ENCODE measurements around the gene SIGLEC12. TPM values are rescaled to one million over a fixed set of nuclear protein-coding genes. Genes with fewer than 3 reads are reported as not detected.

SIGLEC12 gene
- total RNA-seq, 1 experiment from 2014 or later = not detected

DNA sequence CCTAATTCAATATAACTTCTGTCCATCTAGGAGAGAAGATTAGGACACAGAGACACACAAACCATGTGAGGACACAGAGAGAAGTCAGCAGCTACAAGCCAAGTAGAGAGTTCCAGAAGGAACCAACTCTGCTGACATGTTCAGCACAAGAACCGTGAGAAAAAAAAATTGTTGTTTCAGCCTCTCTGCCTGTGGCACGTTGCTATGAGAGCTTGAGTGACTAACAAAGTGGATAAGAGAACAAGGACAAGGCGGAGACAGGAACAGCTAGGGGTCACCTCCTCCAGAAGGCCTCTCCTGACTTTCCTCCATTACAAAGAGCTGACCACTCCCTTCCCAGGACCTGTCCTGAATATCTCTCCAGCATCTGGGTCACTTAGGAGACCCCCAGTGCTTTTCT, 5.6 kb upstream of the SIGLEC12 start:
- TF ChIP-seq, protein P1, sequence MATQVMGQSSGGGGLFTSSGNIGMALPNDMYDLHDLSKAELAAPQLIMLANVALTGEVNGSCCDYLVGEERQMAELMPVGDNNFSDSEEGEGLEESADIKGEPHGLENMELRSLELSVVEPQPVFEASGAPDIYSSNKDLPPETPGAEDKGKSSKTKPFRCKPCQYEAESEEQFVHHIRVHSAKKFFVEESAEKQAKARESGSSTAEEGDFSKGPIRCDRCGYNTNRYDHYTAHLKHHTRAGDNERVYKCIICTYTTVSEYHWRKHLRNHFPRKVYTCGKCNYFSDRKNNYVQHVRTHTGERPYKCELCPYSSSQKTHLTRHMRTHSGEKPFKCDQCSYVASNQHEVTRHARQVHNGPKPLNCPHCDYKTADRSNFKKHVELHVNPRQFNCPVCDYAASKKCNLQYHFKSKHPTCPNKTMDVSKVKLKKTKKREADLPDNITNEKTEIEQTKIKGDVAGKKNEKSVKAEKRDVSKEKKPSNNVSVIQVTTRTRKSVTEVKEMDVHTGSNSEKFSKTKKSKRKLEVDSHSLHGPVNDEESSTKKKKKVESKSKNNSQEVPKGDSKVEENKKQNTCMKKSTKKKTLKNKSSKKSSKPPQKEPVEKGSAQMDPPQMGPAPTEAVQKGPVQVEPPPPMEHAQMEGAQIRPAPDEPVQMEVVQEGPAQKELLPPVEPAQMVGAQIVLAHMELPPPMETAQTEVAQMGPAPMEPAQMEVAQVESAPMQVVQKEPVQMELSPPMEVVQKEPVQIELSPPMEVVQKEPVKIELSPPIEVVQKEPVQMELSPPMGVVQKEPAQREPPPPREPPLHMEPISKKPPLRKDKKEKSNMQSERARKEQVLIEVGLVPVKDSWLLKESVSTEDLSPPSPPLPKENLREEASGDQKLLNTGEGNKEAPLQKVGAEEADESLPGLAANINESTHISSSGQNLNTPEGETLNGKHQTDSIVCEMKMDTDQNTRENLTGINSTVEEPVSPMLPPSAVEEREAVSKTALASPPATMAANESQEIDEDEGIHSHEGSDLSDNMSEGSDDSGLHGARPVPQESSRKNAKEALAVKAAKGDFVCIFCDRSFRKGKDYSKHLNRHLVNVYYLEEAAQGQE (IDR thresholded peaks at IDR 0.05; ENCODE audit: insufficient read depth in 1 of 2, low read depth in 2 of 2, low read length in 1 of 2) = no peak
- TF ChIP-seq CTCF (IDR thresholded peaks at IDR 0.05) = no peak
- TF ChIP-seq TCF7L2 (IDR thresholded peaks at IDR 0.05; ENCODE audit: low read depth, low read length) = no peak
- TF ChIP-seq POLR2AphosphoS5 (IDR thresholded peaks at IDR 0.05; ENCODE audit: low read depth, low read length) = no peak
- TF ChIP-seq SIN3A (IDR thresholded peaks at IDR 0.05; ENCODE audit: borderline replicate concordance, insufficient read depth, low read depth, low read length) = no peak
- DNase-seq (ENCODE audit: low read depth, low spot score) = no peak
- in situ Hi-C loops (cut with HindIII; ENCODE audit: low pct_unique_long_range_greater_than_20kb, low sequenced_read_pairs) (no loop called here), intact Hi-C loops (cut with micrococcal nuclease; ENCODE audit: unreplicated experiment) (no loop called here)
- CTCF ChIA-PET = no interaction called here
- no peaks in the 10 kb centered on the region for H3K36me3 ChIP-seq (ENCODE audit: control insufficient read depth, insufficient read depth, low read length)
- no peaks in the 10 kb centered on the region for H3K9me3 ChIP-seq (ENCODE audit: control insufficient read depth, insufficient read depth, low read depth, low read length)
- BruUV-seq (replicated peaks) = no TSS peak
- no peaks in the 10 kb centered on the region; the same call in 1 of the 2 replicates for H3K27me3 ChIP-seq (ENCODE audit: control insufficient read depth, insufficient read depth, low read length)
- no peak overlapping the region for H3K27ac ChIP-seq (ENCODE audit: low read length)
- no peaks in the 10 kb centered on the region for H3K4me1 ChIP-seq (ENCODE audit: control insufficient read depth, insufficient read depth, low read length)
- POLR2A ChIA-PET = no interaction called here
- H3K4me3 ChIP-seq (ENCODE audit: low read depth in 2 of 2, low read length in 2 of 2) = no peak overlapping the region
- ATAC-seq = no peak

- CTCF ChIA-PET = interaction anchor here (0.5 to 0.6 kb wide), 2 partner anchors 154 to 1598 kb away, joined by 6 to 8 read pairs; no protein-coding TSS in a partner anchor
Measured at GRCh38 chr19:51505904-51506303, 4.3 kb upstream of the SIGLEC12 start.

More at GRCh38 chr19:51505904-51506303, 4.3 kb upstream of the SIGLEC12 start:
- no peak for TF ChIP-seq CTCF (IDR thresholded peaks at IDR 0.05)
- TF ChIP-seq, protein P1 (IDR thresholded peaks at IDR 0.05; ENCODE audit: insufficient read depth in 1 of 2, low read depth in 2 of 2, low read length in 1 of 2) = no peak
- TF ChIP-seq TCF7L2 (IDR thresholded peaks at IDR 0.05; ENCODE audit: low read depth, low read length) = no peak
- DNase-seq (ENCODE audit: low read depth, low spot score) (no peak), ATAC-seq (no peak)
- H3K4me3 ChIP-seq (ENCODE audit: low read depth in 2 of 2, low read length in 2 of 2) = no peak overlapping the region
- no peak overlapping the region for H3K27ac ChIP-seq (ENCODE audit: low read length)
- no peaks in the 10 kb centered on the region for H3K9me3 ChIP-seq (ENCODE audit: control insufficient read depth, insufficient read depth, low read depth, low read length)
- no peaks in the 10 kb centered on the region for H3K27me3 ChIP-seq (ENCODE audit: control insufficient read depth, insufficient read depth, low read length)
- intact Hi-C loops (cut with micrococcal nuclease; ENCODE audit: unreplicated experiment) = no loop called here
- no peaks in the 10 kb centered on the region for H3K4me1 ChIP-seq (ENCODE audit: control insufficient read depth, insufficient read depth, low read length)
- no TSS peak for BruUV-seq (replicated peaks)
- no peaks in the 10 kb centered on the region for H3K36me3 ChIP-seq (ENCODE audit: control insufficient read depth, insufficient read depth, low read length)
- POLR2A ChIA-PET = no interaction called here
- in situ Hi-C loops (cut with HindIII; ENCODE audit: low pct_unique_long_range_greater_than_20kb, low sequenced_read_pairs) = no loop called here

Measured in Panc1 (cell line).